Measurements from ENCODE around the gene HFE. TPM values are rescaled to one million over a fixed set of nuclear protein-coding genes. Genes with fewer than 3 reads are reported as not detected.

Gene HFE
- total and polyA plus RNA-seq, 10 of the 15 experiments (the other 5 are each of a cell fraction or from before 2014, with no cell fraction given): 0.52 to 5.9 (median 1.7) TPM

GRCh38 chr6:26055719-26056582 lies 31.3 kb upstream of the HFE start (continued):
- TF ChIP-seq MYB (IDR thresholded peaks at IDR 0.05; ENCODE audit: borderline replicate concordance, low read depth, low read length): no peak; the same call in 1 of the 2 replicates
- TF ChIP-seq SMARCA5 (IDR thresholded peaks at IDR 0.05): peak; percentile 48; the same call in 1 of the 2 replicates
- 0 out of 2 replicates have a peak, but pooled peaks have one; percentile 9 for TF ChIP-seq RAD51 (IDR thresholded peaks at IDR 0.05)
- TF ChIP-seq, protein P1, sequence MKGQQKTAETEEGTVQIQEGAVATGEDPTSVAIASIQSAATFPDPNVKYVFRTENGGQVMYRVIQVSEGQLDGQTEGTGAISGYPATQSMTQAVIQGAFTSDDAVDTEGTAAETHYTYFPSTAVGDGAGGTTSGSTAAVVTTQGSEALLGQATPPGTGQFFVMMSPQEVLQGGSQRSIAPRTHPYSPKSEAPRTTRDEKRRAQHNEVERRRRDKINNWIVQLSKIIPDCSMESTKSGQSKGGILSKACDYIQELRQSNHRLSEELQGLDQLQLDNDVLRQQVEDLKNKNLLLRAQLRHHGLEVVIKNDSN (IDR thresholded peaks at IDR 0.05; ENCODE audit: borderline replicate concordance, extremely low read length, insufficient read depth, low read depth, low read length): no peak
- TF ChIP-seq ESRRA (IDR thresholded peaks at IDR 0.05; ENCODE audit: low read length): no peak
- peak; percentile 73 for TF ChIP-seq SIN3A (IDR thresholded peaks at IDR 0.05; ENCODE audit: low read depth, low read length)
- TF ChIP-seq YBX1 (IDR thresholded peaks at IDR 0.05): no peak
- TF ChIP-seq SMAD5 (IDR thresholded peaks at IDR 0.05; ENCODE audit: low read depth): peak; percentile 99
- TF ChIP-seq SP1 (IDR thresholded peaks at IDR 0.05; ENCODE audit: low read depth, low read length): peak; percentile 85
- peak; percentile 1; the same call in 1 of the 2 replicates for TF ChIP-seq SREBF2 (IDR thresholded peaks at IDR 0.05; ENCODE audit: low read length)
- TF ChIP-seq SPI1 (IDR thresholded peaks at IDR 0.05; ENCODE audit: borderline replicate concordance, insufficient read depth, low read depth, low read length): no peak
- TF ChIP-seq, protein P2, sequence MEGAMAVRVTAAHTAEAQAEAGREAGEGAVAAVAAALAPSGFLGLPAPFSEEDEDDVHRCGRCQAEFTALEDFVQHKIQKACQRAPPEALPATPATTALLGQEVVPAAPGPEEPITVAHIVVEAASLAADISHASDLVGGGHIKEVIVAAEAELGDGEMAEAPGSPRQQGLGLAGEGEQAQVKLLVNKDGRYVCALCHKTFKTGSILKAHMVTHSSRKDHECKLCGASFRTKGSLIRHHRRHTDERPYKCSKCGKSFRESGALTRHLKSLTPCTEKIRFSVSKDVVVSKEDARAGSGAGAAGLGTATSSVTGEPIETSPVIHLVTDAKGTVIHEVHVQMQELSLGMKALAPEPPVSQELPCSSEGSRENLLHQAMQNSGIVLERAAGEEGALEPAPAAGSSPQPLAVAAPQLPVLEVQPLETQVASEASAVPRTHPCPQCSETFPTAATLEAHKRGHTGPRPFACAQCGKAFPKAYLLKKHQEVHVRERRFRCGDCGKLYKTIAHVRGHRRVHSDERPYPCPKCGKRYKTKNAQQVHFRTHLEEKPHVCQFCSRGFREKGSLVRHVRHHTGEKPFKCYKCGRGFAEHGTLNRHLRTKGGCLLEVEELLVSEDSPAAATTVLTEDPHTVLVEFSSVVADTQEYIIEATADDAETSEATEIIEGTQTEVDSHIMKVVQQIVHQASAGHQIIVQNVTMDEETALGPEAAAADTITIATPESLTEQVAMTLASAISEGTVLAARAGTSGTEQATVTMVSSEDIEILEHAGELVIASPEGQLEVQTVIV (IDR thresholded peaks at IDR 0.05; ENCODE audit: borderline replicate concordance, partially characterized antibody): no peak
- TF ChIP-seq ZZZ3 (IDR thresholded peaks at IDR 0.05; ENCODE audit: control insufficient read depth, insufficient read length, low read depth): no peak
- no peak for TF ChIP-seq SIX5 (IDR thresholded peaks at IDR 0.05; ENCODE audit: low read depth, low read length, severe bottlenecking)
- TF ChIP-seq, protein P3, sequence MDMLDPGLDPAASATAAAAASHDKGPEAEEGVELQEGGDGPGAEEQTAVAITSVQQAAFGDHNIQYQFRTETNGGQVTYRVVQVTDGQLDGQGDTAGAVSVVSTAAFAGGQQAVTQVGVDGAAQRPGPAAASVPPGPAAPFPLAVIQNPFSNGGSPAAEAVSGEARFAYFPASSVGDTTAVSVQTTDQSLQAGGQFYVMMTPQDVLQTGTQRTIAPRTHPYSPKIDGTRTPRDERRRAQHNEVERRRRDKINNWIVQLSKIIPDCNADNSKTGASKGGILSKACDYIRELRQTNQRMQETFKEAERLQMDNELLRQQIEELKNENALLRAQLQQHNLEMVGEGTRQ (IDR thresholded peaks at IDR 0.05; ENCODE audit: borderline replicate concordance, low read depth, low read length): peak; percentile 45
- TF ChIP-seq PAX8 (IDR thresholded peaks at IDR 0.05): no peak
- peak; percentile 99 for TF ChIP-seq POLR2AphosphoS5 (IDR thresholded peaks at IDR 0.05; ENCODE audit: low read length)
- TF ChIP-seq CREM (IDR thresholded peaks at IDR 0.05; ENCODE audit: low read depth): peak; percentile 90
- no peak for TF ChIP-seq RCOR1 (conservative IDR thresholded peaks at IDR 0.05; ENCODE audit: low read depth, low read length)
- TF ChIP-seq, protein P4, sequence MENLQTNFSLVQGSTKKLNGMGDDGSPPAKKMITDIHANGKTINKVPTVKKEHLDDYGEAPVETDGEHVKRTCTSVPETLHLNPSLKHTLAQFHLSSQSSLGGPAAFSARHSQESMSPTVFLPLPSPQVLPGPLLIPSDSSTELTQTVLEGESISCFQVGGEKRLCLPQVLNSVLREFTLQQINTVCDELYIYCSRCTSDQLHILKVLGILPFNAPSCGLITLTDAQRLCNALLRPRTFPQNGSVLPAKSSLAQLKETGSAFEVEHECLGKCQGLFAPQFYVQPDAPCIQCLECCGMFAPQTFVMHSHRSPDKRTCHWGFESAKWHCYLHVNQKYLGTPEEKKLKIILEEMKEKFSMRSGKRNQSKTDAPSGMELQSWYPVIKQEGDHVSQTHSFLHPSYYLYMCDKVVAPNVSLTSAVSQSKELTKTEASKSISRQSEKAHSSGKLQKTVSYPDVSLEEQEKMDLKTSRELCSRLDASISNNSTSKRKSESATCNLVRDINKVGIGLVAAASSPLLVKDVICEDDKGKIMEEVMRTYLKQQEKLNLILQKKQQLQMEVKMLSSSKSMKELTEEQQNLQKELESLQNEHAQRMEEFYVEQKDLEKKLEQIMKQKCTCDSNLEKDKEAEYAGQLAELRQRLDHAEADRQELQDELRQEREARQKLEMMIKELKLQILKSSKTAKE (IDR thresholded peaks at IDR 0.05; ENCODE audit: low read depth, poor library complexity, severe bottlenecking): peak; percentile 33
- TF ChIP-seq RBBP5 (conservative IDR thresholded peaks at IDR 0.05): no peak
- TF ChIP-seq IRF4 (IDR thresholded peaks at IDR 0.05; ENCODE audit: low read depth, low read length): no peak
- 0 out of 2 replicates have a peak, but pooled peaks have one; percentile 15 for TF ChIP-seq HDAC2 (IDR thresholded peaks at IDR 0.05)
- TF ChIP-seq ASH2L (IDR thresholded peaks at IDR 0.05; ENCODE audit: borderline replicate concordance, low read depth): 0 out of 2 replicates have a peak, but pooled peaks have one; percentile 26
- TF ChIP-seq BRCA1 (IDR thresholded peaks at IDR 0.05; ENCODE audit: low read depth, low read length): no peak
- peak; percentile 68; the same call in 1 of the 2 replicates for TF ChIP-seq TAF1 (IDR thresholded peaks at IDR 0.05; ENCODE audit: borderline replicate concordance, low read depth, low read length)

Measured in GM12878 (cell line).